K562 (cell line): ENCODE results near the gene ARL16. TPM values are rescaled to one million over a fixed set of nuclear protein-coding genes. Genes with fewer than 3 reads are reported as not detected.

Experiments
- E2F5 ChIP-seq: sonication (generic); formaldehyde crosslinking; IDR thresholded peaks from 2 replicates; pipeline ENCODE4 v1.8.0; 2022; ENCODE audit warnings: mild to moderate bottlenecking, missing genetic modification reagents
- IRF9 ChIP-seq: fragments of 450-650 bp; IDR thresholded peaks from 2 replicates; pipeline ENCODE4 v1.6.1; 2016; ENCODE audit warnings: missing biosample characterization, missing genetic modification characterization
- JUND ChIP-seq, 2 experiments: IDR thresholded peaks; 2 replicates in 1 of 2; 3 replicates in 1 of 2; pipeline ENCODE4 v1.6.1; 2011; ENCODE audit warnings: borderline replicate concordance in 2 of 2, low read depth in 2 of 2, low read length in 2 of 2, improper control_type of control experiment in 1 of 2, missing biosample characterization in 1 of 2, missing genetic modification characterization in 1 of 2, missing genetic modification reagents in 1 of 2
- MXI1 ChIP-seq: IDR thresholded peaks from 2 replicates; pipeline ENCODE4 v1.6.1; 2011; ENCODE audit warnings: low read depth, mild to moderate bottlenecking, improper control_type of control experiment, low read length
- PBX2 ChIP-seq, 2 experiments: IDR thresholded peaks in 1 of 2; conservative IDR thresholded peaks in 1 of 2; 2 replicates each; pipeline ENCODE4 v1.6.1; 2016; ENCODE audit warnings: low read depth in 2 of 2, mild to moderate bottlenecking in 1 of 2, missing compliant biosample characterization in 1 of 2, missing genetic modification characterization in 1 of 2, moderate library complexity in 1 of 2
- SMARCE1 ChIP-seq: fragments of 450-650 bp; IDR thresholded peaks from 2 replicates; pipeline ENCODE4 v1.7.1; 2016; ENCODE audit warnings: mild to moderate bottlenecking
- YBX1 ChIP-seq: fragments of 450-650 bp; IDR thresholded peaks from 2 replicates; pipeline ENCODE4 v1.7.1; 2016; ENCODE audit warnings: mild to moderate bottlenecking
- ZNF707 ChIP-seq: fragments of 250-450 bp; sonication (Bioruptor Pico); conservative IDR thresholded peaks from 2 replicates; pipeline ENCODE4 v1.8.0; 2022; ENCODE audit warnings: inconsistent platforms, mild to moderate bottlenecking, moderate library complexity
- ZNF76 ChIP-seq: fragments of 250-450 bp; sonication (Bioruptor Pico); IDR thresholded peaks from 2 replicates; pipeline ENCODE4 v1.4.0; 2020; ENCODE audit warnings: mild to moderate bottlenecking, moderate library complexity, borderline replicate concordance
- polyA plus RNA-seq, 8 experiments: library from polyadenylated mRNA; depleted of rRNA in 4 of 8; stranded (reverse) in 5 of 8; unstranded in 3 of 8; fragments of >200 nt; fragmentation: Nextera tagmentation in 2 of 8; fragmentation: Illumina TruSeq in 1 of 8; extraction: Ambion mirVana in 2 of 8; extraction: Trizol in 1 of 8; gene quantifications; 2 replicates each; pipeline versions ENCODE4 v1.2.1 to v1.2.3, GENCODE V29; 2011 to 2014; ENCODE audit warnings: inconsistent platforms in 1 of 8, missing spikeins in 1 of 8
- total RNA-seq, 7 experiments: library from RNA; depleted of rRNA in 6 of 7; stranded (reverse); fragments of >200 nt in 6 of 7; fragmentation: Illumina TruSeq in 2 of 7; extraction: Trizol in 2 of 7; gene quantifications; 2 replicates each; pipeline versions ENCODE4 v1.2.1 to v1.2.3, GENCODE V29; 2011 to 2021; ENCODE audit warnings: low replicate concordance in 1 of 7
- TF ChIP-seq, protein P1 (sequence below): fragments of 450-650 bp; formaldehyde crosslinking; IDR thresholded peaks from 2 replicates; pipeline ENCODE4 v1.4.0; 2020; ENCODE audit warnings: mild to moderate bottlenecking, moderate library complexity
- TF ChIP-seq, protein P2 (sequence below): fragments of 450-650 bp; formaldehyde crosslinking; IDR thresholded peaks from 2 replicates; pipeline ENCODE4 v1.4.0; 2020; ENCODE audit warnings: mild to moderate bottlenecking, moderate library complexity
- TF ChIP-seq, protein P3 (sequence below), 2 experiments: fragments of 450-650 bp; IDR thresholded peaks; 2 replicates each; pipeline ENCODE4 v1.6.1; 2018; ENCODE audit warnings: mild to moderate bottlenecking in 2 of 2, low read depth in 1 of 2; ENCODE audit not compliant: partially characterized antibody in 2 of 2

The ARL16 gene
- total and polyA plus RNA-seq, 9 of the 15 experiments (the other 6 are each of a cell fraction or from before 2014, with no cell fraction given), result 5.4 to 32.4 (median 22.6) TPM

DNA sequence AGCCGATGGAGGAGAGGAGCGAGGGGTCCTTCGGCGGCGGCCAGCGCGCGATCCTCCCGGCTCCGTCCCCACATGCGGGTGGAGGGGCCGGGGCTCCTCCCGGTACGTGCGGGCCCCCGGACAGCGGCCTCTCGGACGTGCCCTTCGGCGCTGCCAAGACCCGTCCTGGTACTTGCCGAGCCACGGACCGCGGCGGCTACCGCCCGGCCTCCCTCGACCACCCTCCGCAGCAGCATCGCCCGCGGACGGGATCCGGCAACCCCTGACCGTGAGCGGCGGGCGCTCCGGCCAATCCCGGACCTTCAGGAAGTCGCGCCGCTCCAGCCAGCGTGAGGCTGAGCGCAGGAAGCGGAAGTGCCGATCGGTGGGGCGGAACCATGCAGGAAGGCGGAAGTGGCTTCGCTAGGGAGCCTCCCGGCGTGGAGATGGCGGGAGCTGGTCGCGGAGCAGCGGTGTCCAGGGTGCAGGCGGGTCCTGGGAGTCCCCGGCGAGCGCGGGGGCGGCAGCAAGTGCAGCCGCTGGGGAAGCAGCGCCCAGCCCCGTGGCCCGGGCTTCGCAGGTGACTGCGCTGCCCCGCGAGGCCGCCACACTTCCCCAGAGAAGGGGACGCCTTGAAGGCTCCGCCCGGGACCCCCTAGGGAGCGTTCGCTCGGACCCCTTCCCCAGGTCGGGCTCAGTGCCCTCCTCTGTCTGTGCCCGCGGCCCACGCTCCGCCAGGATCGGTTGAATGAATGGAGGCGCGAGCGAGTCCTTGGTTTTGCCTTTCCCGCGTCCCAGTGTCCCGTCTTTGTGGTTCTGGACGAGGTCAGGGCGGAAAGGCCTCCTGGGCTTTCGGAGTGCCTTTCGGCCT, 17.0 kb downstream of the ARL16 start, which contains the start of the genes CCDC137 and OXLD1 (continued):
- TF ChIP-seq, protein P1, sequence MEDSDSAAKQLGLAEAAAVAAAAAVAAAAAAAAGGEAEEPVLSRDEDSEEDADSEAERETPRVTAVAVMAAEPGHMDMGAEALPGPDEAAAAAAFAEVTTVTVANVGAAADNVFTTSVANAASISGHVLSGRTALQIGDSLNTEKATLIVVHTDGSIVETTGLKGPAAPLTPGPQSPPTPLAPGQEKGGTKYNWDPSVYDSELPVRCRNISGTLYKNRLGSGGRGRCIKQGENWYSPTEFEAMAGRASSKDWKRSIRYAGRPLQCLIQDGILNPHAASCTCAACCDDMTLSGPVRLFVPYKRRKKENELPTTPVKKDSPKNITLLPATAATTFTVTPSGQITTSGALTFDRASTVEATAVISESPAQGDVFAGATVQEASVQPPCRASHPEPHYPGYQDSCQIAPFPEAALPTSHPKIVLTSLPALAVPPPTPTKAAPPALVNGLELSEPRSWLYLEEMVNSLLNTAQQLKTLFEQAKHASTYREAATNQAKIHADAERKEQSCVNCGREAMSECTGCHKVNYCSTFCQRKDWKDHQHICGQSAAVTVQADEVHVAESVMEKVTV (CRISPR knock-in tag), result no peak
- TF ChIP-seq PBX2 (CRISPR knock-in tag; IDR thresholded peaks at IDR 0.05; ENCODE audit: low read depth) (peak; percentile 99), PBX2 (tag; conservative IDR thresholded peaks at IDR 0.05; ENCODE audit: low read depth) (peak; percentile 97), IRF9 (tag) (no peak), E2F5 (no peak), SMARCE1 (no peak), YBX1 (no peak), ZNF76 (no peak), MXI1 (peak; percentile 62), JUND (IDR thresholded peaks at IDR 0.05; ENCODE audit: borderline replicate concordance, low read depth, low read length) (0 out of 2 replicates have a peak, but pooled peaks have one; percentile 13), JUND (tag; IDR thresholded peaks at IDR 0.05; ENCODE audit: borderline replicate concordance, low read depth, low read length) (no peak), ZNF707 (CRISPR knock-in tag) (no peak)
- TF ChIP-seq, protein P2, sequence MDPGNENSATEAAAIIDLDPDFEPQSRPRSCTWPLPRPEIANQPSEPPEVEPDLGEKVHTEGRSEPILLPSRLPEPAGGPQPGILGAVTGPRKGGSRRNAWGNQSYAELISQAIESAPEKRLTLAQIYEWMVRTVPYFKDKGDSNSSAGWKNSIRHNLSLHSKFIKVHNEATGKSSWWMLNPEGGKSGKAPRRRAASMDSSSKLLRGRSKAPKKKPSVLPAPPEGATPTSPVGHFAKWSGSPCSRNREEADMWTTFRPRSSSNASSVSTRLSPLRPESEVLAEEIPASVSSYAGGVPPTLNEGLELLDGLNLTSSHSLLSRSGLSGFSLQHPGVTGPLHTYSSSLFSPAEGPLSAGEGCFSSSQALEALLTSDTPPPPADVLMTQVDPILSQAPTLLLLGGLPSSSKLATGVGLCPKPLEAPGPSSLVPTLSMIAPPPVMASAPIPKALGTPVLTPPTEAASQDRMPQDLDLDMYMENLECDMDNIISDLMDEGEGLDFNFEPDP (CRISPR knock-in tag), result no peak
- TF ChIP-seq, protein P3, sequence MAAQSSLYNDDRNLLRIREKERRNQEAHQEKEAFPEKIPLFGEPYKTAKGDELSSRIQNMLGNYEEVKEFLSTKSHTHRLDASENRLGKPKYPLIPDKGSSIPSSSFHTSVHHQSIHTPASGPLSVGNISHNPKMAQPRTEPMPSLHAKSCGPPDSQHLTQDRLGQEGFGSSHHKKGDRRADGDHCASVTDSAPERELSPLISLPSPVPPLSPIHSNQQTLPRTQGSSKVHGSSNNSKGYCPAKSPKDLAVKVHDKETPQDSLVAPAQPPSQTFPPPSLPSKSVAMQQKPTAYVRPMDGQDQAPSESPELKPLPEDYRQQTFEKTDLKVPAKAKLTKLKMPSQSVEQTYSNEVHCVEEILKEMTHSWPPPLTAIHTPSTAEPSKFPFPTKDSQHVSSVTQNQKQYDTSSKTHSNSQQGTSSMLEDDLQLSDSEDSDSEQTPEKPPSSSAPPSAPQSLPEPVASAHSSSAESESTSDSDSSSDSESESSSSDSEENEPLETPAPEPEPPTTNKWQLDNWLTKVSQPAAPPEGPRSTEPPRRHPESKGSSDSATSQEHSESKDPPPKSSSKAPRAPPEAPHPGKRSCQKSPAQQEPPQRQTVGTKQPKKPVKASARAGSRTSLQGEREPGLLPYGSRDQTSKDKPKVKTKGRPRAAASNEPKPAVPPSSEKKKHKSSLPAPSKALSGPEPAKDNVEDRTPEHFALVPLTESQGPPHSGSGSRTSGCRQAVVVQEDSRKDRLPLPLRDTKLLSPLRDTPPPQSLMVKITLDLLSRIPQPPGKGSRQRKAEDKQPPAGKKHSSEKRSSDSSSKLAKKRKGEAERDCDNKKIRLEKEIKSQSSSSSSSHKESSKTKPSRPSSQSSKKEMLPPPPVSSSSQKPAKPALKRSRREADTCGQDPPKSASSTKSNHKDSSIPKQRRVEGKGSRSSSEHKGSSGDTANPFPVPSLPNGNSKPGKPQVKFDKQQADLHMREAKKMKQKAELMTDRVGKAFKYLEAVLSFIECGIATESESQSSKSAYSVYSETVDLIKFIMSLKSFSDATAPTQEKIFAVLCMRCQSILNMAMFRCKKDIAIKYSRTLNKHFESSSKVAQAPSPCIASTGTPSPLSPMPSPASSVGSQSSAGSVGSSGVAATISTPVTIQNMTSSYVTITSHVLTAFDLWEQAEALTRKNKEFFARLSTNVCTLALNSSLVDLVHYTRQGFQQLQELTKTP (IDR thresholded peaks at IDR 0.05; ENCODE audit: low read depth in 1 of 2, partially characterized antibody in 2 of 2), result no peak
